Endothelial cell of coronary artery (primary cell): ENCODE measurements around the gene UEVLD. TPM values are rescaled to one million over a fixed set of nuclear protein-coding genes. Genes with fewer than 3 reads are reported as not detected.

ENCODE experiments used
- total RNA-seq: library from RNA; depleted of rRNA; stranded (reverse); fragments of >200 nt; gene quantifications from 2 replicates; pipeline ENCODE4 v1.2.3, GENCODE V29; 2014

Gene UEVLD
- 19.0 and 19.2 TPM in 2 replicates for total RNA-seq

DNA sequence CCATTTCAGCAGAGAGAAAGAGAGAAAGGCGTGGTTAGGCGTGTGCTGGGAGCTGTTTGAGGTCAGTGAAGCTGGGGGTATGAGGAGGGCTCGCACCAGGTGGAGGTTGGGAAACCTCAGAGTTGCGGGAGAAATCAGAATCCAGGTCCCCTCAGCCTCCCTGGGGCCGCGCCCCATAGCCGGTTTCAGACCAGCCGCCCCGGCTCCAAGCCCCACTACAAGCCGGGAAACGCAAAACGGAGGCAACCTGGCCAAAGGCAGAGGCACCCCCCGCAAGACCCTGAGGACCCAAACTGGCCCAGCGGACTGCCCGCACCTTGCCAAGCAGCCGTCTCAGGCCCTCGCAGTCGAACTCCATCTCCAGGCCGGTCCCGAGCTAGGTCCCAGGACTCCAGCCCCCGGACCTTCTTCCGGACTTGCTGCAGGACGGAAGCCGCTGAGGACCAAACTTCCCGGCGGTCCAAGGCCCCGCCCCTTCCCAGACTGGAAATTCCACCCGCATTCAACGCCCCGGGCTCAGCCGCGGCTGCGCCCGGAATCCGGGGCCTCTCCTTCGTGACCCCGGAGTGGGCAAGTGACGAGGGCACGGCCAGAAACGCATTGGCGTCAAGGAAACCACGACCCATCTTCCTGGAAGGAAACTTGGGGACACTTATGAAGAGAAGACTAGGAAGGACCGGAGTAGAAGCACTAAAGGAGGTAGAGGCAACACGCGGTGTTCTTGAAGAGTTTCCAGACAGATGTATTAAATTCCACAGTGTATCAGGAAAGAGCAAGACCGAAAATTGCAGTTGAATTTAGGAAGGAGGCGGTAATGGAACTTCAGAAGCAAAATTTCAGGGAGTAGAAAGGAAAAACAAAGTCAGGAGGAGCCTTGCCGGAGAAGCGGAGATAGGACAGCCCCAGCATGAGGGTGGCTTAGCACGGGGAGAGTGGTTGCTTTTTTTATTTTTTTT lies at the start of gene UEVLD:
TSS of gene UEVLD (minus strand) at position 438 of the 956 bp plus-strand sequence. CDS start at position 358, 80 bp downstream.

GRCh38 chr11:18634140-18635032 lies 45.9 kb upstream of the UEVLD start, which contains the start of gene SPTY2D1:
TSS of gene SPTY2D1 (minus strand) at chr11:18634342. CDS start at chr11:18634257, 85 bp downstream.

DNA sequence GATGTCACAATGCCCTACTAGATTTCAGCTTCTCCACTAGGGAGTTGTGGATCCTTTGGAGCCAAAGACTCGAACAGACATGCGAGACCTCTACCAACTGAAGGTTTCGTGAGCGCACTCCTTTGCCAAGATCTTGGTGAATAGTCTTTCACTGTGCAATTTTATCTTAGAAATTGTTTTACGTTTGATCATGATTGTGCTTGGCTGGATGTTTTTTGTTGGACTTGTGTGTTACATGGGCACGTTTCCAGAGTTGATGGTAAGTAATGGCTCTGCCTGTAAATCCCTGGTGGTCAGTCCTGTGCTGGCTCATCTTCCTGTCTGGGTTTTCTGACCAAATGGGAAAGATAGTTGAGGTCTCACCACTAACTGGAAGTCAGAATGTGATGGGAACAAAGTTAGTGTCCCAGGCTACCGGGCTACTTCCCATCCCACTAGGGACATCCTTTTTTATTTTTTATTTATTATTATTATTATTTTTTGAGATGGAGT lies 11.3 kb upstream of the UEVLD start, which contains the start of gene MISFA:
TSS of gene MISFA (plus strand) at position 51 of the 492 bp plus-strand sequence. CDS start at position 191, 140 bp downstream.

GRCh38 chr11:18526521-18527296 lies 61.8 kb downstream of the UEVLD start, which contains the start of gene TSG101:
TSS of gene TSG101 (minus strand) at chr11:18526942. CDS start at chr11:18526816, 126 bp downstream.

Other genes with a start within 250 kb of the UEVLD start
- 446 and 1,246 TPM in 2 replicates for gene LDHA, start 194.2 kb downstream of the UEVLD start, total RNA-seq
- gene LDHC, start 176.4 kb downstream of the UEVLD start, total RNA-seq, result 0.09 and 0.36 TPM in 2 replicates
- gene LDHAL6A, start 132.9 kb downstream of the UEVLD start, total RNA-seq, result not detected in 2 replicates
- 39.4 and 45.8 TPM in 2 replicates for gene TSG101, start 61.8 kb downstream of the UEVLD start, total RNA-seq
- gene MISFA, start 11.1 kb upstream of the UEVLD start, total RNA-seq, result 0.54 and 1.1 TPM in 2 replicates
- gene SPTY2D1, start 45.6 kb upstream of the UEVLD start, total RNA-seq, result 11.5 and 13.6 TPM in 2 replicates
- gene TMEM86A, start 110.0 kb upstream of the UEVLD start, total RNA-seq, result 1.1 and 1.3 TPM in 2 replicates
- gene IGSF22, start 137.5 kb upstream of the UEVLD start, total RNA-seq, result not detected in 2 replicates
- gene PTPN5, start 203.1 kb upstream of the UEVLD start, total RNA-seq, result not detected in 2 replicates